Ovary (tissue), 3 donors: ENCODE data around the gene PNLIPRP3.

Experiments used
- CTCF ChIP-seq, 3 donors: fragments of 450-650 bp in 2 of 3; fragments of 200-600 bp in 1 of 3; IDR thresholded peaks; one replicate each; pipeline versions ENCODE4 v1.5.1 to v1.8.0; 2016 to 2022; ENCODE audit warnings: antibody characterized with exemption in 3 of 3, mild to moderate bottlenecking in 1 of 3
- POLR2A ChIP-seq: fragments of 450-650 bp; IDR thresholded peaks from one replicate; pipeline ENCODE4 v1.6.1; 2017; ENCODE audit warnings: antibody characterized with exemption, mild to moderate bottlenecking, moderate library complexity
- donor health status: DM: no; HTN: no; CAD: no.

- TF ChIP-seq POLR2A (no peak), CTCF (IDR thresholded peaks at IDR 0.05) (no peak)
Observed at GRCh38 chr10:116472891-116473290, 45.2 kb downstream of the PNLIPRP3 start.
